Gastroesophageal sphincter (tissue), 4 donors: ENCODE results near the gene ERRFI1. TPM values are rescaled to one million over a fixed set of nuclear protein-coding genes. Genes with fewer than 3 reads are reported as not detected.
A peak's percentile ranks its signal among the peaks of the same experiment; 100 is the strongest.

ENCODE experiments used
- ATAC-seq: fragments of 150-250 bp; one replicate; pipeline ENCODE4 v1.9.1; 2016; ENCODE audit warnings: mild to moderate bottlenecking, moderate library complexity
- H3K27ac ChIP-seq, 4 donors: fragments of 200-600 bp; sonication (generic) in 3 of 4; 1 replicate in 3 of 4; 2 replicates in 1 of 4; pipeline ENCODE4 v1.5.1; 2016 to 2019
- H3K27me3 ChIP-seq: fragments of 200-600 bp; sonication (generic); one replicate; pipeline ENCODE4 v1.5.1; 2019
- H3K36me3 ChIP-seq, 2 donors: fragments of 200-600 bp; sonication (generic); one replicate each; pipeline ENCODE4 v1.5.1; 2019; ENCODE audit warnings: control low read depth in 1 of 2
- H3K4me1 ChIP-seq, 3 donors: fragments of 200-600 bp; sonication (generic); 1 replicate in 2 of 3; 2 replicates in 1 of 3; pipeline ENCODE4 v1.5.1; 2016 to 2019; ENCODE audit warnings: control low read depth in 2 of 3
- H3K4me3 ChIP-seq, 2 donors: fragments of 200-600 bp; sonication (generic); one replicate each; pipeline ENCODE4 v1.5.1; 2019; ENCODE audit warnings: mild to moderate bottlenecking in 1 of 2, moderate library complexity in 1 of 2
- H3K9me3 ChIP-seq, 3 donors: fragments of 200-600 bp; sonication (generic); one replicate each; pipeline ENCODE4 v1.5.1; 2017 to 2019; ENCODE audit warnings: control low read depth in 2 of 3
- CTCF ChIP-seq, 4 experiments: fragments of 200-600 bp in 2 of 4; fragments of 450-650 bp in 2 of 4; sonication (generic) in 1 of 4; IDR thresholded peaks; one replicate each; pipeline ENCODE4 v1.5.1; 2017 to 2019; ENCODE audit warnings: antibody characterized with exemption in 4 of 4, mild to moderate bottlenecking in 2 of 4, moderate library complexity in 2 of 4
- EP300 ChIP-seq: sonication (generic); formaldehyde crosslinking; IDR thresholded peaks from one replicate; pipeline ENCODE4 v1.6.1; 2017; ENCODE audit warnings: antibody characterized with exemption, mild to moderate bottlenecking
- POLR2A ChIP-seq, 2 donors: fragments of 450-650 bp; IDR thresholded peaks; one replicate each; pipeline ENCODE4 v1.6.1; 2017; ENCODE audit warnings: antibody characterized with exemption in 2 of 2, mild to moderate bottlenecking in 2 of 2, moderate library complexity in 1 of 2
- POLR2AphosphoS5 ChIP-seq: sonication (generic); formaldehyde crosslinking; IDR thresholded peaks from one replicate; pipeline ENCODE4 v1.6.1; 2017; ENCODE audit warnings: antibody characterized with exemption
- WGBS, 2 donors: methylation state at CpG; one replicate each; pipeline ENCODE4 v1.1.5; 2018; ENCODE audit warnings: low coverage in 1 of 2; 5-methylcytosine and 5-hydroxymethylcytosine counted together
- total RNA-seq, 4 donors: library from RNA; depleted of rRNA; stranded (reverse); fragments of >200 nt; gene quantifications; one replicate each; pipeline ENCODE4 v1.1.0, GENCODE V29; 2016

ERRFI1 gene
- total RNA-seq, 4 donors from 2014 or later: 344 to 570 (median 393) TPM

GRCh38 chr1:8017495-8018197 lies 8.5 kb downstream of the ERRFI1 start:
- TF ChIP-seq POLR2AphosphoS5 (peak; percentile 39), EP300 (no peak)
- ATAC-seq: no peak
- peak overlapping the region; percentile 61 to 98 (median 81) for H3K27ac ChIP-seq
- no peaks in the 10 kb centered on the region for H3K27me3 ChIP-seq
- 18 to 29% methylated on average over 5 of the region's 5 CpGs for WGBS, 2 donors
- peak overlapping the region; percentile 3 to 21 for H3K4me3 ChIP-seq
- peaks cover 16 to 27% of the 10 kb centered on the region in 2 donors for H3K36me3 ChIP-seq
- peaks cover 31 to 98% (median 42%) of the 10 kb centered on the region in 3 donors for H3K4me1 ChIP-seq
- no peaks in the 10 kb centered on the region for H3K9me3 ChIP-seq

GRCh38 chr1:8016895-8017241 lies 9.2 kb downstream of the ERRFI1 start:
- peak overlapping the region in 1 of 2 donors; percentile 3 for H3K4me3 ChIP-seq
- H3K27ac ChIP-seq: peak overlapping the region; percentile 46 to 98 (median 78)
- TF ChIP-seq EP300: no peak
- no peak for TF ChIP-seq CTCF (IDR thresholded peaks at IDR 0.05)
- TF ChIP-seq POLR2A (IDR thresholded peaks at IDR 0.05): no peak
- TF ChIP-seq POLR2AphosphoS5: no peak
- H3K36me3 ChIP-seq: peaks cover 23 to 35% of the 10 kb centered on the region in 2 donors
- H3K9me3 ChIP-seq: no peaks in the 10 kb centered on the region
- no peaks in the 10 kb centered on the region for H3K27me3 ChIP-seq
- no peak for ATAC-seq
- H3K4me1 ChIP-seq: peaks cover 31 to 98% (median 42%) of the 10 kb centered on the region in 3 donors

- H3K27ac ChIP-seq: peak overlapping the region; percentile 59 to 98 (median 86)
- H3K27me3 ChIP-seq: no peaks in the 10 kb centered on the region
- no peak for TF ChIP-seq CTCF (IDR thresholded peaks at IDR 0.05)
- TF ChIP-seq EP300: no peak
- no peak for TF ChIP-seq POLR2AphosphoS5
- TF ChIP-seq POLR2A (IDR thresholded peaks at IDR 0.05): no peak
- no peak for ATAC-seq
- WGBS, 2 donors: 22 to 25% methylated on average over 4 of the region's 4 CpGs
- no peaks in the 10 kb centered on the region for H3K9me3 ChIP-seq
- H3K4me3 ChIP-seq: peak overlapping the region; percentile 3 to 12
- H3K36me3 ChIP-seq: peaks cover 23 to 40% of the 10 kb centered on the region in 2 donors
- peaks cover 31 to 94% (median 42%) of the 10 kb centered on the region in 3 donors for H3K4me1 ChIP-seq
Measured at GRCh38 chr1:8016210-8016894, 9.8 kb downstream of the ERRFI1 start.

- Histone ChIP-seq H3K27ac (peak overlapping the region; percentile 59 to 98 (median 86)), H3K4me3 (peak overlapping the region; percentile 3 to 12), H3K9me3 (no peaks in the 10 kb centered on the region), H3K4me1 (peaks cover 31 to 95% (median 42%) of the 10 kb centered on the region in 3 donors), H3K36me3 (peaks cover 27 to 46% of the 10 kb centered on the region in 2 donors), H3K27me3 (no peaks in the 10 kb centered on the region)
- ATAC-seq: peak; percentile 52
- TF ChIP-seq POLR2A (IDR thresholded peaks at IDR 0.05): peak in 1 of 2 donors; percentile 18
- TF ChIP-seq EP300: no peak
- peak; percentile 36 for TF ChIP-seq POLR2AphosphoS5
- TF ChIP-seq CTCF (IDR thresholded peaks at IDR 0.05): peak in 1 of 4 experiments; percentile 12
- WGBS, 2 donors: 17 to 20% methylated on average over 2 of the region's 2 CpGs
Measured at GRCh38 chr1:8015809-8016165, 10.3 kb downstream of the ERRFI1 start.

- Histone ChIP-seq H3K4me3 (peak overlapping the region; percentile 3 to 12), H3K27me3 (no peaks in the 10 kb centered on the region), H3K9me3 (no peaks in the 10 kb centered on the region), H3K27ac (peak overlapping the region; percentile 53 to 98 (median 86)), H3K4me1 (peaks cover 31 to 89% (median 42%) of the 10 kb centered on the region in 3 donors), H3K36me3 (peaks cover 27 to 52% of the 10 kb centered on the region in 2 donors)
- 20 to 22% methylated on average over 8 of the region's 8 CpGs for WGBS, 2 donors
- TF ChIP-seq POLR2AphosphoS5 (peak; percentile 64), CTCF (IDR thresholded peaks at IDR 0.05) (peak; percentile 32 to 77 (median 70)), POLR2A (IDR thresholded peaks at IDR 0.05) (no peak), EP300 (no peak)
- peak; percentile 14 for ATAC-seq
Measured at GRCh38 chr1:8015036-8015808, 10.9 kb downstream of the ERRFI1 start.
